Measurements from ENCODE around the gene SLK.

SLK gene

DNA sequence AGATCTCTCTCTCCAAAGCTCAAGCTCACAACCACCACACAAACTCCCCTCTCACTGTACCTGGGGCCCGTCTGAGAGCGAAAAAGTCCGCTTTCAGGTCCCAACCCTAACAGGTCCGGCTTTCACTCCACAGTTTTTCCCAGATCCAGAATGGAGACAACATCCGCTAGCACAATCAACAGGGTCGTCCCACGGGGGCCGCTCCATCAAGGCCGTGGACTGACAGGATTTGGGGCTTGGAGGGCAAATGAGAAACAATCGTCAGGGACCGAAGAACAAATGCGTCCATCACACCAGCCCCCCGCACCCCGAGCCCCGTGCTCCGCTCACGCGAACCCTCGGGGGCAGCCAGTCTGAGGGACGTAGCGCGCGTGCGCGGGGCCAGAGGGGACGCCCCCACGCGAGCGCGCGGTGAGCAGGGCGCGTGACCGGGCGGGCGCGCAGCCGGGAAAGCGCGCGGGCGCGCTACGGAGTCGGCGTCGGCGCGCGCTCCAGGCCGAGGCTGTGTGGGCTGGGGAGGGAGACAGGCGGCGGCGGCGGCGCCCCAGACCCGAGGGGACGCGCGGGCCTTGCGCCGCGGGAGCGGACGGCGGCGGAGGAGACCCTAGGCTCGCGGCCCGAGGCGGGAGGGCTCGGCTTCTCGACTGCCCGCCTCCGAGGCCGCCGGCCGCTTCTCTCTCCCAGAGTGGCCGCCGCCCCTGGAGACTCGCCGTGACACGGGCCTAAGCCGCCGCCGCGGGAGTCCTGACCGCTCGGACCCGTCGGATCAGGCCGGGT lies at the start of gene SLK:
TSS of gene SLK (plus strand) at position 470 of the 777 bp plus-strand sequence. CDS start 606 bp downstream, outside the sequence.
- peak; percentile 15 to 67 for DNase-seq

DNA sequence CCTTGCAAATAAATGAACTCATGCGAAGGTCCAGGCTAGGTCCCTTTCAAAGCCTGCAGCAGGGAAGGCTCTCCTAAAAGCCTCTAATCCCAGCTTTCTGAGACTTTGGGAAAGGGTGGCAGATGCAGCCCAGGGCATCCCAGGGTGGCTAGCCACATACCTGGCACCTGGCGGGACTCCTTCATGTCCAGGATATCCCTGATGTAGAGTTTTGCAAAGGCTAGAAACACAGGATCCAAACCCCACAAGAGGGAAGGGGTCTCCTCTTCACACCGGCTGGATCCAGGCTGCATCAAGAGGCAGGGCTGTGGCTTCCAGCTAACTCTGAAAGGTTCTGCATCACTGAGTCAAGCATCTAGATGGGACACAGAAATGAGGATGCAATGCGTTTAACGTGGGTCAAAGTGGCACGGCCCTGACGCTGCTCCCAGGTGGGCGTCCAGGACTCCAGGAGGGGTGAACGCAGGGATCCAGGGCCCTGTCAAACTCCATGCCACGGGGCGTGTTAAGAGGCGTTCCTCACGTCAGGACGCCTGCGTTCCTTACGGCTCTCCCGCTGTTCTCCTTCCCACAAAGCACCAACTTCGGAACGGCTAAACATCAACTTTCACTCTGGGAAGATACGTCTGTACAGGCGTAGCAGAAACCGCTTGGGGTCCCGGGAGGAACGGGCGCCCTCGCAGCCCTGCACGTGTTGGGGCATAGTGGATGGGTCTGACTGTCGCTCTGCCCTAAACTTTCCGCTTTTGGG lies 49.5 kb upstream of the SLK start:
- peak; percentile 60 to 82 for DNase-seq

GRCh38 chr10:103918053-103918846 lies 48.7 kb upstream of the SLK start, which contains the start of gene STN1:
Gene STN1, minus strand, starts transcription at chr10:103918184. Its CDS starts 590 bp downstream, at chr10:103917594.
- DNase-seq: peak; percentile 81 to 95

GRCh38 chr10:103919648-103920025 lies 47.3 kb upstream of the SLK start:
- no peak for DNase-seq

DNA sequence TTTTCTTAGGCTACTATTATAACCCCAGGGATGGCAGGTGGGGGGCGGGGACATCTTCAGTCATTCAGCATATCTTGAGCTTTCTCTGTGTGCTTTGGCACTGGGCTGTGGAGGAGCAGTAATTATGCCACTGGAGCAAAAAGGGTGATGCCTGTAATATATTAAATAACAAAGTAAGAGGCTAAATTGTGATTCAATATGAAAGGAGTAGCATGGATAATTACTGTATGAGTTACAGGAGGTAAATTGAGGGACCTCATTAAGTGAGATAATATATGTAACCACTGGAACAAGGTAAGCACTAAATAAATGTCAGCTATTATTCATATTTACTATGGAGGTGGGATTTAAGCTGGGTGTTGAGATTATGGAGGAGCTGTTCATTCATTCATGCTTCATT lies 45.7 kb upstream of the SLK start:
- DNase-seq: no peak

GRCh38 chr10:103921750-103922195 lies 45.2 kb upstream of the SLK start:
- DNase-seq: no peak

GRCh38 chr10:103922659-103923058 lies 44.3 kb upstream of the SLK start:
- DNase-seq: no peak

DNA sequence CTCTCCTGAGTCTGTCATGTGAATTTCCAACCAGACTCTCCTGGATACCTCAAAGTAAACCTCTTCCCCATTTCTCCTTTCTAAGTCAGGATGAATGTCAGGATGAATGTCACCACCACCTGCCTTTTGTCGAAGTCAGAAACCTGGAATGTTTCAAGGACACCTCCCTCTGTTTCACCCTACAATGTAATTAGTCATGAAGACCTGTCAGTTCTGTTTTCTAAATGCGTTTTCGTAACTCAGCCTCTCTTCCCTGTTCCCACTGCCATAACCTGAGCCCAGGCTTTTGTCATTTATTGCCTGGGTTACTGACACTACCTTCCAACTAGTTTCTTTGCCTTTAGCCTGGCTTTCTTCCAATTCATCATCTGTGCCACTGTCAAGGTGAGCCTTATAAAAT lies 43.4 kb upstream of the SLK start:
- DNase-seq: no peak

GRCh38 chr10:103925591-103925990 lies 41.3 kb upstream of the SLK start:
- DNase-seq: no peak

DNA sequence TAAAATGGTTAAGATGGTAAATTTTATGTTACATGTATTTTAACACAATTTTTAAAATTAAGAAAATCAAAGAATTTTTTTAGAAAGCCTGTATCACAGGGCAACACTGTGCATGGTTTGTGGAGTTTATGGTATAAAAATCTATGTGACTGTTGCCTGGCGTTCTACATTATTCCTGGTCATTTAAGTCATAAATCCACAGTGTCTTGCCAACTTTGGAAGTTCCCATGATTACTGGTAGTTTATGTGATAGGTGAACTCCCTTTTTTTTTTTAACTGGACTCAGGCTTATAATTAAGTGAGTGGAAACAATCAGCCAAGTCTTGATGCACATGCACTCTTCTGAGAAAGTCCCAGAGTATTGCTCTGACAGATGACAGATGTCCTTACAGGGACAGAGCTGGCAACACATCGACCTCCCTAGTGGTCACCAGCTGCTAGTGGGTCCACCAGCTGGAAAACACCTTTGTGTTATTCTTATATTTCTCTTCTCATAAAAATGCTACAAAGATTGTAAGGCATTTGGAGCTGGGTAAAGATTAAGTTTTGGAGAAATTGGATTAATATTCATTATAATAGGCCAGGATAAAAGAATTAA lies 40.1 kb upstream of the SLK start:
- no peak for DNase-seq

DNA sequence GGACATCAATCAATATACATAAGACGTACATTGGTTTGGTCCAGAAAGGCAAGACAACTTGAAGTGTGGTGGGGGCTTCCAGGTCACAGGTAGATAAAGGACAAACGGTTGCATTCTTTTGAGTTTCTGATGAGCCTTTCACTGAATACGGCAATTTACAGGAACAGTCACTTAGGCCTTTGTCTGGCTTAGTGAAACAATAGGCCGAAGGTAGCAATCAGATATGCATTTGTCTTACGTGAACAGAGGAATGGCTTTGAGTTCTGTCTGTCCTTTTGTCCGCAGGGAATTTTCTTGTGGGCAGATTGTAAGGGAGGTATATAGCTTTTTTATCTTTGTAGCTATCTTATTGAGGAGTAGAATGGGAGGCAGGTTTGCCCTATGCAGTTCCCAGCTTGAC lies 38.2 kb upstream of the SLK start:
- no peak for DNase-seq

DNA sequence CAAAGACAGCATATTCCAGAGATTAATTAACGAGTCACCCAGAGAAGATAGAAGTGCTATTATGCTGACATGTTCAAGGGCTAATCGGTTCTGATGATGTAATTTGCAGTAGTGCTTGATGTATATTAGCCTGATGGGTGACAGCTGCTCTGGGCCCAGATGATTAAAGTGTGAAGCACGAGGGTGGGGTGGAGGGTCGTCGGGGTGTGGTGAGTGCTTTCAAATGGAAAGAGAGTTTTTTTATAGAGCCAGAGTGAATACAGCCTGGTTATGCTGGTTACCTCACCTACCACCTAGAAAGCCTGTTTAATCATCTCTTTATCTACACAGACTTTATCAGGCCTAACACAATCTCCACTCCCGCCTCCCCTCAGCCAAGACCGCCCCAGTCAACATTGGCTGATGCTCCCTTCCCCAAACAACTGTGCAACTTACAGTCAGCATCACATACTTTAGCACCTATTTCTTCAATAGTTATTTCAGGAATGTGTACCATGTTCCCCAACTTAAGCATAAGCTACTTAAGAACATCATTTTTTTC lies 37.5 kb upstream of the SLK start:
- DNase-seq: no peak

- DNase-seq: no peak
These were observed 36.5 kb upstream of the SLK start for GRCh38 chr10:103930449-103930848.

DNA sequence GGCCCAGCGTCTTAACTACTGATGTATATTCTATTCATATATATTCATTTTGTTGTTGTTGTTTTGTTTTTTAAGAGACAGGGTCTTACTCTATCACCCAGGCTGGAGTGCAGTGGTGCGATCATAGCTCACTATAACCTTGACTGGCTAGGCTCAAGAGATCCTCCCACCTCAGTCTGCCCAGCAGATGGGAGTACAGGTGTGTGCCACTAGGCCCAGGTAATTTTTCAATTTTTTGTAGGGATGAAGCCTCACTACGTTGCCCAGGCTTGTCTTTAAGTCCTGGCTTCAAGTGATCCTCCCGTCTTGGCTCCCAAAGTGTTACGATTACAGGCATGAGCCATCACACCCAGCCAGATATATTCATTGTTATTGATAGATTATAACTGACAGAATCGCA lies 36.1 kb upstream of the SLK start:
- no peak for DNase-seq

DNA sequence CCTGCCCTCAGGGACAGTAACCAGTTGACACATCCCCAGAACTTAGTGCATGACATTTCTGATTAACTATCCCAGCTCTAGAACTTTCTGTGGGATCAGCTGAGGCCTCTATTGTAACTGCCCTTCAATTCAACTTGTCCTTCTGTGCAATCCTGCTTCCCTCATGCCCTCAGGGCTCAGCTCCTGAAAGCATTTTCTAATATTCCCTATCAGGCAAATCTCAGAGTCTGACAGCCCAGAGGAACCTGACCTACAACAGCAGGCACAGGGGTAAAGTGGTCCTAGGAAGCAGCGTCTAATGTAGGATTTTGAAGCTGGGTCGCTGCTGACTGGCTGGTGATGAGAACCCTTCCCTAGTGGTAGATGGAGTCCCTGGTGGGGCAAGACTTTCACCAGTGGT lies 35.3 kb upstream of the SLK start:
- DNase-seq: no peak

GRCh38 chr10:103932271-103932670 lies 34.7 kb upstream of the SLK start:
- DNase-seq: no peak

DNA sequence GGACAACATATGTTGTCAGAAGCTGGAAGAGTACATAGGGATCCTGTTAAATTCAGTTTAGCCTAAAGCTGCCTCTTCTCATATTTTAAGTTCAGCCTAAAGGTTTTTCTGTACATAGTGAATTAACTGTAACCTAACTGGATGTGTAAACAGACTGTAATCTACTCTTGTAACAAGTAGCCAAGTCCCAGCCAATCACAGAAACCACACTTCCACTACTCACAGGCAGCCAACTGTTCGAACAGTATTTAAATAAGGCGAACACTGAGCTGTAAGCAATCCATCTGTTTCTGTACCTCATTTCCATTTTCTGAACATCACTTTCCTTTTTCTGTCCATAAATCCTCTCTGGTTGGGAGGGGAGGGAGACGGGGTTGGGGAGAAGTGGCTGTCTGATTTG lies 34.0 kb upstream of the SLK start:
- DNase-seq: no peak

- no peak for DNase-seq
These were observed 33.3 kb upstream of the SLK start for GRCh38 chr10:103933557-103934121.

DNA sequence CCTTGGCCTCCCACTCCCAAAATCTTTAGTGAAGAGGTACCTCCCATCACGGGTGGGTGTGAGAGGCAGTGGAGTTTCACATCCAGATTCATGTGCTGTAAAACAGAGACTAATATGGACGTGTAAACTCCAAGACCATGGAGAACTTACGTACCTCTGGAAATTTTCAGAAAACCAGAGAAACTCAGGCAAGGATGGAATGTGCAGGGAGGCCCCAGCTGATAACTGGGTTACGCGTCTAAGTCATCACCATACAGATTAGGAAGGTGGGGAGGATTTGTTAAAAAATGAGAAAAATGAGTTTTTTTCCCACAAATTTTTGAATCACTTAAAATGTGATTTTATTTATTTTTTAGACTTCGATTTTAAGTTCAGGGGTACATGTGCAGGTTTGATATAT lies 32.6 kb upstream of the SLK start:
- DNase-seq: no peak

GRCh38 chr10:103936022-103936421 lies 30.9 kb upstream of the SLK start:
- DNase-seq: no peak

- DNase-seq: no peak
These were observed 27.4 kb upstream of the SLK start for GRCh38 chr10:103939522-103939921.

DNA sequence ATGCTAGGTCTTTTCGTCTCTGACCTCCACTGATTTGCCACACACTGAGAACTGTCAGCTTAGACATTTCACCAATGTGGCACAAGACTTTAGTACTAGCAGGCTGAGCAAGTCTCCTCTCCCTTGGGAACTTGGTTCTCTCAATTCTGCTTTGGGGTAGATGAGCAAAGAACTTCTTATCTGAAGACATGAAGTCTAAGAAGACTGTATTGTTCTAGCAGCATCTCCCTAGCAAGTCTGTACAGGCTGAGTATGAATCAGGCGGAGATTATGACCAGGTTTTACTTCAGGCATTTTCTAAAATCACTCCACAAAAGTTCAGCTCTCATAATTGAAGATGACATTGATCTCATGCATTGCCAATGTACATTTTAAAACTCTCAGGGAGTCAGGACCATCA lies 25.1 kb upstream of the SLK start:
- no peak for DNase-seq

All from SW 1271 (cell line).